GM21619 (cell line): ENCODE measurements around the gene G2E3.

Experiments
- ATAC-seq: cut with Tn5 transposase; IDR thresholded peaks from one replicate; pipeline ENCODE4 v1.9.1; 2021; ENCODE audit not compliant: unreplicated experiment

The G2E3 gene

GRCh38 chr14:30648471-30648870 lies 89.5 kb downstream of the G2E3 start:
- ATAC-seq, result no peak

- ATAC-seq, result no peak
Measured at GRCh38 chr14:30651937-30652336, 93.0 kb downstream of the G2E3 start.

GRCh38 chr14:30655124-30655523 lies 96.2 kb downstream of the G2E3 start:
- no peak for ATAC-seq

GRCh38 chr14:30655658-30656057 lies 96.7 kb downstream of the G2E3 start:
- ATAC-seq, result no peak

GRCh38 chr14:30656190-30656632 lies 97.3 kb downstream of the G2E3 start:
- ATAC-seq, result no peak

GRCh38 chr14:30657050-30657449 lies 98.1 kb downstream of the G2E3 start:
- no peak for ATAC-seq

GRCh38 chr14:30657606-30658163 lies 98.7 kb downstream of the G2E3 start:
- ATAC-seq, result no peak

- no peak for ATAC-seq
Measured at GRCh38 chr14:30658645-30659044, 99.7 kb downstream of the G2E3 start.

- ATAC-seq, result no peak
Measured at GRCh38 chr14:30669594-30669993, 110.6 kb downstream of the G2E3 start.
